Left forelimb (tissue), 1 donor: Measurements from ENCODE around the gene TTLL5.
"Not testable (repeated sequence)": the region's sequence is repeated elsewhere in the genome, so short reads cannot be mapped to it uniquely, and the experiment has no call there.

Experiments used
- DNase-seq: peaks from one replicate; pipeline ENCODE4 v3.0.0-alpha.2; 2018; ENCODE audit warnings: low spot score

TTLL5 gene

GRCh38 chr14:75835156-75835725 is 174.2 kb downstream of the TTLL5 start:
- DNase-seq, result no peak

GRCh38 chr14:75835737-75836136 is 174.7 kb downstream of the TTLL5 start:
- DNase-seq, result no peak

GRCh38 chr14:75837151-75837787 is 176.2 kb downstream of the TTLL5 start:
- no peak for DNase-seq

- no peak for DNase-seq
Observed at GRCh38 chr14:75840911-75841310, 179.9 kb downstream of the TTLL5 start.

GRCh38 chr14:75842551-75842950 is 181.5 kb downstream of the TTLL5 start:
- DNase-seq, result no peak

- DNase-seq, result no peak
Observed at GRCh38 chr14:75844486-75844885, 183.4 kb downstream of the TTLL5 start.

- no peak for DNase-seq
Observed at GRCh38 chr14:75845136-75845804, 184.2 kb downstream of the TTLL5 start.

GRCh38 chr14:75846694-75847093 is 185.6 kb downstream of the TTLL5 start:
- DNase-seq, result not testable (repeated sequence)

GRCh38 chr14:75847584-75847983 is 186.5 kb downstream of the TTLL5 start:
- no peak for DNase-seq

- DNase-seq, result no peak
Observed at GRCh38 chr14:75848167-75848913, 187.3 kb downstream of the TTLL5 start.

- DNase-seq, result no peak
Observed at GRCh38 chr14:75849300-75849895, 188.4 kb downstream of the TTLL5 start.

- no peak for DNase-seq
Observed at GRCh38 chr14:75851574-75851866, 190.5 kb downstream of the TTLL5 start.

GRCh38 chr14:75854111-75854799 is 193.2 kb downstream of the TTLL5 start:
- DNase-seq, result no peak

GRCh38 chr14:75857199-75857598 is 196.2 kb downstream of the TTLL5 start:
- DNase-seq, result no peak

- DNase-seq, result no peak
Observed at GRCh38 chr14:75858362-75858761, 197.3 kb downstream of the TTLL5 start.

- no peak for DNase-seq
Observed at GRCh38 chr14:75859746-75860145, 198.7 kb downstream of the TTLL5 start.

- DNase-seq, result no peak
Observed at GRCh38 chr14:75860561-75861160, 199.6 kb downstream of the TTLL5 start.

- DNase-seq, result no peak
Observed at GRCh38 chr14:75861161-75861621, 200.1 kb downstream of the TTLL5 start.

- no peak for DNase-seq
Observed at GRCh38 chr14:75863221-75863620, 202.2 kb downstream of the TTLL5 start.

GRCh38 chr14:75864352-75864751 is 203.3 kb downstream of the TTLL5 start:
- no peak for DNase-seq

GRCh38 chr14:75865531-75865930 is 204.5 kb downstream of the TTLL5 start:
- no peak for DNase-seq
